ENCODE data around the gene MICAL2. TPM values are rescaled to one million over a fixed set of nuclear protein-coding genes. Genes with fewer than 3 reads are reported as not detected.

The MICAL2 gene
- total and polyA plus RNA-seq, 2 of the 8 experiments (the other 6 are each of a cell fraction or from before 2014, with no cell fraction given) = 1.3 to 4.1 TPM

GRCh38 chr11:12222055-12222792 lies 111.8 kb downstream of the MICAL2 start (continued):
- no peak for TF ChIP-seq CHD7 (IDR thresholded peaks at IDR 0.05; ENCODE audit: insufficient replicate concordance, low read length)

All from H1 (cell line).